Heart left ventricle (tissue), 13 donors: Measurements from ENCODE around the gene FJX1.

Experiments used
- POLR2A ChIP-seq, 2 donors: fragments of 450-650 bp; IDR thresholded peaks; one replicate each; pipeline ENCODE4 v1.6.1; 2017; ENCODE audit warnings: antibody characterized with exemption in 2 of 2, mild to moderate bottlenecking in 2 of 2, moderate library complexity in 2 of 2
- TF ChIP-seq, protein P1 (sequence below), 12 donors: fragments of 200-600 bp; sonication (generic) in 4 of 12; IDR thresholded peaks; one replicate each; pipeline versions ENCODE4 v1.5.0 to v1.8.0; 2018 to 2022; ENCODE audit warnings: antibody characterized with exemption in 12 of 12, mild to moderate bottlenecking in 5 of 12
- donor health status: ischemic (EF 13 %, LVEDD 7.1; RV severe dilation, severe dysfunction).
- donor health status: DM: no; HTN: yes; CAD: no.
- donor health status: DM: no; HTN: no; CAD: no.
- donor health status: ischemic (EF 25% LVEDD 6.9; RV normal size, moderate dysfunction).
- donor health status: ischemic (EF 25% LVEDD 5.7; RV mildly dilated, moderate dysfunction).
- donor health status: ischemic (EF 35%, LVEDD 5.7; RV mildly dilated, moderate dysfunction).
- donor health status: nonischemic (EF 11% LVEDD 7.7; RV severe dilation, severe dysfunction).
- donor health status: DM: yes; HTN: yes; CAD: no.
- donor health status: PGD.
- donor health status: ischemic (EF 29% LVEDD 5.4; RV normal size, mild dysfunction).
- donor health status: nonischemic (EF 23%, LVEDD 6.1; RV moderate dilation, normal function).

DNA sequence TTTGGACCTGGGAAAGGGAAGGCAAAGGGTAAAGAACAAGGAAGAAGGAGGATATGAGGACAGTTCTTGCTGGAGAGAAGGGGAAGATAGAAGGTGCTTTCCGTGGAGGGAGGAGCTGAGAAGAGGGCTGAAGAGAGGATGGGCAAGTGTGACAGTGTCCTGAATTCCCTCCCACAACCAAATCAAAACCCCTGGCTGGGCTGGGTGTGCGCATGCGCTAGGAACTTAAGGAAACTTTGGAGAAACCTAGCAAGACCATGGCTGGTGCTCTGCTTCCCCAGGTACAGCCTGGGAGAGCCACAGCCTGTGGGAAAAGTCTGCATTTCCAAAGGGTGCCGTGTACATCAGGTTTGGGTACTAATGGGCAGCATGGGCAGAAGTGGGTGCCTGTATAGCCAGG, 29.0 kb upstream of the FJX1 start:
- TF ChIP-seq POLR2A (IDR thresholded peaks at IDR 0.05), result no peak
- TF ChIP-seq, protein P1, sequence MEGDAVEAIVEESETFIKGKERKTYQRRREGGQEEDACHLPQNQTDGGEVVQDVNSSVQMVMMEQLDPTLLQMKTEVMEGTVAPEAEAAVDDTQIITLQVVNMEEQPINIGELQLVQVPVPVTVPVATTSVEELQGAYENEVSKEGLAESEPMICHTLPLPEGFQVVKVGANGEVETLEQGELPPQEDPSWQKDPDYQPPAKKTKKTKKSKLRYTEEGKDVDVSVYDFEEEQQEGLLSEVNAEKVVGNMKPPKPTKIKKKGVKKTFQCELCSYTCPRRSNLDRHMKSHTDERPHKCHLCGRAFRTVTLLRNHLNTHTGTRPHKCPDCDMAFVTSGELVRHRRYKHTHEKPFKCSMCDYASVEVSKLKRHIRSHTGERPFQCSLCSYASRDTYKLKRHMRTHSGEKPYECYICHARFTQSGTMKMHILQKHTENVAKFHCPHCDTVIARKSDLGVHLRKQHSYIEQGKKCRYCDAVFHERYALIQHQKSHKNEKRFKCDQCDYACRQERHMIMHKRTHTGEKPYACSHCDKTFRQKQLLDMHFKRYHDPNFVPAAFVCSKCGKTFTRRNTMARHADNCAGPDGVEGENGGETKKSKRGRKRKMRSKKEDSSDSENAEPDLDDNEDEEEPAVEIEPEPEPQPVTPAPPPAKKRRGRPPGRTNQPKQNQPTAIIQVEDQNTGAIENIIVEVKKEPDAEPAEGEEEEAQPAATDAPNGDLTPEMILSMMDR (IDR thresholded peaks at IDR 0.05), result no peak
